GM13977 (cell line): Measurements from ENCODE around the gene ARMS2.

Source experiments
- DNase-seq: peaks from one replicate; pipeline ENCODE4 v3.0.0; 2012; ENCODE audit warnings: low spot score
- CTCF ChIP-seq: IDR thresholded peaks from 2 replicates; pipeline ENCODE4 v1.5.1; 2012; ENCODE audit warnings: mild to moderate bottlenecking, control low read depth; ENCODE audit not compliant: insufficient read depth; ENCODE audit errors: extremely low read depth, missing control alignments
- in situ Hi-C: fragments of 300-500 bp; cut with MboI; formaldehyde crosslinking; loops from one replicate; pipeline ENCODE4 v1.12.0; 2022; ENCODE audit warnings: low sequenced_read_pairs, low pct_unique_long_range_greater_than_20kb, mixed read lengths, inconsistent platforms; ENCODE audit not compliant: unreplicated experiment

Gene ARMS2

GRCh38 chr10:122454603-122455080, at the start of gene ARMS2:
Gene ARMS2, plus strand, starts transcription at chr10:122454653. Its CDS starts 75 bp downstream, at chr10:122454728.
- DNase-seq: no peak
- TF ChIP-seq CTCF: no peak
- in situ Hi-C loops: no loop called here

- no peak for DNase-seq
- TF ChIP-seq CTCF: no peak
- in situ Hi-C loops: no loop called here
Measured at GRCh38 chr10:122407375-122408125, 46.9 kb upstream of the ARMS2 start.

- in situ Hi-C loops: no loop called here
- DNase-seq: no peak
Measured at GRCh38 chr10:122413327-122413726, 41.1 kb upstream of the ARMS2 start.

GRCh38 chr10:122417667-122418066, 36.8 kb upstream of the ARMS2 start:
- DNase-seq: no peak
- no peak for TF ChIP-seq CTCF
- in situ Hi-C loops: no loop called here

More at GRCh38 chr10:122413327-122413726, 41.1 kb upstream of the ARMS2 start:
- TF ChIP-seq CTCF: no peak

GRCh38 chr10:122419016-122419415, 35.4 kb upstream of the ARMS2 start:
- in situ Hi-C loops: no loop called here
- no peak for TF ChIP-seq CTCF
- DNase-seq: no peak

GRCh38 chr10:122419876-122420623, 34.4 kb upstream of the ARMS2 start:
- DNase-seq: no peak
- no peak for TF ChIP-seq CTCF
- in situ Hi-C loops: no loop called here
